HG03064 (cell line): ENCODE data around the gene FGD3.

Experiments
- ATAC-seq: cut with Tn5 transposase; IDR thresholded peaks from one replicate; pipeline ENCODE4 v1.9.1; 2021; ENCODE audit warnings: low read depth; ENCODE audit not compliant: unreplicated experiment

FGD3 gene

DNA sequence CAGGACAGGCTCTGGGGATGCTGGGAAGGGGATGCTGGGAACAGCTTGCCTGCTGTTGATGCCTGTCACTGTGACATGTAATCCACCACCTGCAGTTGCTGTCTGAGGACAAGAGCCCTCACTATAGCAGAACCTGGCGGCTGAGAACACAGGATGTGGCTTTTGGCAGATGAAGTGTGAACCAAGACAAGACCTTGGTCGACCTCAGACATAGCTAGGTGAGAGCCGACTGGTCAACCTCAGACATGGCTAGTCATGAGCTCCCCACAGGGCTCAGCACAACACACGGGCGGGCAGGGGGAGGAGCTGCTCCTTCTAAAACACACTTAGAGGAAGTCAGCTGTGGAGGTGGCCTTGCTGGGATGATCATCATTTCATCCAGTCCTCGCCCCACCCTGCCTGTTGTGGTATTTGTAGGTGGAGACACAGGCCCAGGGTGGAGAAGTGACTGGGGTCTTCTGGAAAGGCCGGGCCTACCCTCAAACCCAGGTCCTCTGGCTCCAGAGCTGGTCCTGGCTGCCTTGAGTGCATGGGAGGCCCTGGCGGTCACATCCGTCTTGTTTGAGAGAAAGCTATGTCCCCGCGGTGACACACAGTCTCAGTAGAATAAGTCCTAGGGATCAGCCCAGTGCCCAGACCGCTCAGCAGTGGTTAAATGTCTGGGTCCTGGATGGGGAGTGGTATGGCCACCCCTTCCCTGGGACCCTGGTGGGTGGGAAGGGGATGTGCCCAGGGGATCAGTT, 117.2 kb downstream of the FGD3 start:
- peak; percentile 79 for ATAC-seq

DNA sequence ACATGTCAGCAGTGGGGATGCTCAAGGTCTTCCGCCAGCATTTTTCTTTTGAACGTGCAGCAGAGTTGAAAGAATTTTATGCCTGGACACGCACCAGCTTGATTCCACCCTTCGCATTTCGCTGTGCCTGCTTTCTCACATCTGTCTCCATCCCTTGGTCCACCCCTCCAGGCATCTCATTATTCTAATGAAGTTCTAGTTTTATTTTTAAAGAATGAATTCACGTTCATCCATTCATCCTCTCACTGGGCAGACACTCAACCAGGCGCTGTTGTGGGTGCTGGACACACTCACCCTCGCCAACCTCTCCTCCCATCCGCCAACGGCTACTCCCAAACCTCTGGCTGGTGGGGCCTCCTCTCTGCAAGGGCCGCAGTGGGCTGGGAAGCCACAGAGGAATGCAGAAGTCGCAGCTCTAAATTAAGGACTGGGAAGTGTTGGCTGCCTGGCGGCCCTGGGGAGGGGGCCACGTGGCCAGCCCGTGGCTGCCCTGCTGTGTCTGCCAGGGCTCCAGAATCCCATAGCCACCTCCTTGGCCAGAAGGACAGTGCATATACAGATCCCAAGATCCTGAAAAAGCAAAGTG, 117.9 kb downstream of the FGD3 start:
- no peak for ATAC-seq

DNA sequence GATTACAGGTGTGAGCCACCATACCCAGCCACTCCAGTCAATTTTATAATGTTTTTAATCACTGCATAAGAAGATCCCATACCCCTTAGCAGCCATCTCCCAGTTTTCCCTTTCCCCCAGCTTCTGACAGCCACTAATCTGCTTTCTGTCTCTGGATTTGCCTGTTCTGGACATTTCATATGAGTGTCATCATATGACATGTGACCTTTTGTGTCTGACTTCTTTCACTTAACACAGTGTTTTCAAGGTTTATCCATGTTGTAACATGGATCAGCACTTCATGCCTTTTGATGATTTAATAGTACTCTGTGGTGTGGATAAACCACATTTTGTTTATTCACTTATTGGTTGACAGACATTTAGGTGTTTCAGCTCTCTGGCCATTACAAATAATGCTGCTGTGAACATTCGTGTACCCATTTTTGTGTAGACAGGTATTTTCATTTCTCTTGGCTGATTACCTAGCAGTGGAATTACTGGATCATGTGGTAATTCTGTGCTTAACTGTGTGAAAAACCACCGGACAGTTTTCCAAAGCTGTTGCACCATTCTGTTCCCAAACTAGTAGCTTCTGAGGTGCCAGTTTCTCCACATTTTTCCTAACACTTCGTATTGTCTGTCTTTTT, 119.8 kb downstream of the FGD3 start:
- ATAC-seq = no peak

DNA sequence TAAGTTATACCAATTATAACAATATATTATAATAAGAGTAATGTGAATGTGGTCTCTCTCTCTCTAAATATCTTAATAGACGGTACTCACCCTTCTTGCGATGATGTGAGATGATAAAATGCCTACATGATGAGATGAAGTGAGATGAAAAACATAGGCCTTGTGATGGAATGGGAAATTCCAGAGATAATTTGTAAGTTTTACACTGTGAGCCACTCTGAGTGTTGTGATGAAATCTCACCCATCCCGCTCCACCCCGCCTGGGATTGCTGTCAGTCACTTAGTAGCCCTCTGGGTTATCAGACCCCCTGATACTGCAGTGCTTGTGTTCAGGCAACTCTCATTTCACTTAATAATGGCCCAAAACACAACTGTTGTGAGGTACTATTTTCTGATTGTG, 121.6 kb downstream of the FGD3 start:
- no peak for ATAC-seq

DNA sequence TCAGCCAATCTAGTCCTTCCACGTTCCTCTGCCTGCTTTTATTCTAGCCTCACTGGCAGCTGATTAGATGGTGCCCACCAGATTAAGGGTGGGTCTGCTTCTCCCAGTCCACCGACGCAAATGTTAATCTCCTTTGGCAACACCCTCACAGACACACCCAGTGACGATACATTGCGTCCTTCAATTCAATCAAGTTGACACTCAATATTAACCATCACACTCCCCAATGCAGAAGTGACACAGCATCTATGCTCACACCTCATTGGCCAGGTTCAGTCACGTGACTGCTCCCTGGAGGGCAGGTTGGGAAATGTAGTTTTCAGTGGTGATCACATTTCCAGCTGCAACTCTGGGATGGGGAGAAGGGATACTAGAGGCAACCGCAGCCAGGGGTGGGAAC, 124.1 kb downstream of the FGD3 start:
- ATAC-seq = no peak

DNA sequence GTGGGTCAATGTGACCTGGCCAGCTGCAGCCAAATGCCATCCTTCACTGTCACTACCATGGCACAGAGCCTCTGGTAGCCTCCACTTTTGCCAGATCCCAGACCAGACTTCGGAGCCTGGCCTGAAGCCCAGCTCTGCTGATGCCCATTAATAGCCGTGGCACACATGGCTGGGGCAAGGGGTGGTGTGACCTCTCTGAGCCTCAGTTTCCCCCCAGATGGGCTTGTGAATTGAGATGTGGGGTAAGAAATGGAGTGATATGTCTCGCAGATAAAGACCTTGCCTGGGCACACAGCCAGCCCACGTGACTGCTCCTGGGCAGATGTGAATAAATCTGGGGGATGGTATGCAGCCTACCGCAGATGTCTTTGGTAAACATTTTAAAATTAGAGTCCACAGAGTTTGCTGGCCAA, 125.1 kb downstream of the FGD3 start:
- no peak for ATAC-seq

DNA sequence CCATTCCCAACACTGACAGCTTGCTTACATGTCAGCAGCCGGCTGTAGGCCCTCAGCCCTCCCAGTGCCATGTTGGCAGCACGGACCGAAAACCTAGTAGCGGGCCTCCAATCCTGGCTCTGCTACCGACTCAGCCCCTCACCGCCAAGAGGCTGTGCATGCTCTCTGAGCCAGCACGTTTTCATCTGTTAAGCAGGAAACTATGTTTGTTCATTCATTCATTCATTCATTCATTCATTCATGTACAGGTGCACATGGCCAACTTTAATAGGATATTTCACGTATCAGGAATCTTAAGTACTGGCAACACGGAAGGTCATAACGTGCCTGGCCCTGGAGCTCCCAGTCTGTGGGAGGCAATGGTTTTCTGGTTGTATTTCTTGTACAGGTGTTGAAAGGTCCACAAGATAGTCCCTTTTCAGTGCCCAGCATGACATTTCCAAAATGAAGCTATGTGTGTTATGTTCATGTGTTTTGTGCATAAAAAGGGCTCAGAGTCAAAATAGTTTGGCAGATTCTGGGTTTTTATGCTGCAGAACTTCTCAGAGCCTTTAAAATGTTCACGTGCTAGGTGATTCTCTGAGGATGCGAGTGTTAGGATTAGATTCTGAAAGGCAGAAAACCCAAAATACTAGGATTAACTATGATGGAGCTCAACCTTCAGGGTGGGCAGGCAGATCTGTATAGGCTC, 128.9 kb downstream of the FGD3 start:
- no peak for ATAC-seq

DNA sequence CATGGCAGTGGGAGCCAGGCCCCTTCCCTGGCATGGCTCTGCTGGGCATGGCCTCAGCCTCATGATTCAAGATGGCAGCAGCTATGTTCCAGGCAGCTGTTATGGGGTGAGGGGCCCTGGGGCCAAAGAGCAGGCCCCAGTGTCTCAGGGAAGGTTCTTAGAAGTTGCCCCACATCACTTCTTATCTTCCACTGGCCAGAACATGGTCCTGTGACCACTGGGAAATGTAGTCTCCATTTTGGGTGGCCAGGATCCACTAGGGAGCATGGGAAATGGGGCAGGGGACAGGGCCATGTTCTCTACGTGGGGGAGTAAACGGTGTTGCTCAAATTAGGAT, 129.4 kb downstream of the FGD3 start:
- ATAC-seq = no peak

DNA sequence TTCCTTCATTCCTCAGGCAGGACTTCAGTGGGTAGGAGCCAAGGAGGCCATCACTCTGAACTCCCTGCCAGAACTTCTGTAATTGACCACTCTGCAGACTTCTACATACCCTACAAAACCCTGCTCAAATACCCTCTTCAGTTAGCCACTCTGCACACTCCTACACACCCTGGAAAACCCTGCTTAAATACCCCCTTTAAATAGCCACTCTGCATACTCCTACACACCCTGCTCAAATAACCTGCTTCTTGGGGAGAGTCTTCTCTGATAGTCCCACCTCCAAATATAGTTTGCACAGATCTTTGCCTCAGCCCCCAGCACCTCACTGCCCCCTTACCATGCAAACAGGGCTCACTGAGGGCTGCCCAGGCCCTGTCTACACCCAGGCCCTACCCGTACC, 130.0 kb downstream of the FGD3 start:
- no peak for ATAC-seq

DNA sequence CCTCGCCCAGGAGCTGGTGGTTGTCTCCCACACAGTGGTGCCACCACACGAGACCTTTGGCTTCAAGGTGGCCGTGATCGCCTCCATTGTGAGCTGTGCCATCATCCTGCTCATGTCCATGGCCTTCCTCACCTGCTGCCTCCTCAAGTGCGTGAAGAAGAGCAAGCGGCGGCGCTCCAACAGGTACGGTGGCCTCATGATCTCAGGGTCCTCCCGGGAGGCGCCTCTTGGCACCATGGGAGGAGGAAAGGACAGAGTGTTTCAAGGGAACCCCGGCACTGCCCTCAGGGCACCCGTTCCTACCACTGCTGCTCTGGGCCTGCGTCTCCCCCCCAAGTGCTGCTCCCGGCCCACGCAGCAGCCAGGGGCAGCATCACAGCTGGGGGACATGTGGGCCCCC, 130.5 kb downstream of the FGD3 start:
- no peak for ATAC-seq

DNA sequence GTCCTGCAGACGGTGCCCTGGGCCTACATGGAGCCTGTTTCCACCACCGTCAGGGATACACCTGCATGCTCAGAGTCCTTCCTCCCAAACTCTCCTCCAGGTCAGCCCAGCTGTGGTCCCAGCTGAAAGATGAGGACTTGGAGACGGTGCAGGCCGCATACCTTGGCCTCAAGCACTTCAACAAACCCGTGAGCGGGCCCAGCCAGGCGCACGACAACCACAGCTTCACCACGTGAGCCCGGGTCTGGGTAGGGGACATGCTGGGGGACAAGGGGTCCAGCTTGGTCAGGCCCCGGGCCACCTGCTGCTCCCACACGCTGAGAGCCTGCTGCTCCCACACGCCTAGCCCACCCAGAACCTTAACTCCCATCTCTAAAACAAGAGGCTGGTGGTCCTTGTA, 132.0 kb downstream of the FGD3 start:
- ATAC-seq = no peak

DNA sequence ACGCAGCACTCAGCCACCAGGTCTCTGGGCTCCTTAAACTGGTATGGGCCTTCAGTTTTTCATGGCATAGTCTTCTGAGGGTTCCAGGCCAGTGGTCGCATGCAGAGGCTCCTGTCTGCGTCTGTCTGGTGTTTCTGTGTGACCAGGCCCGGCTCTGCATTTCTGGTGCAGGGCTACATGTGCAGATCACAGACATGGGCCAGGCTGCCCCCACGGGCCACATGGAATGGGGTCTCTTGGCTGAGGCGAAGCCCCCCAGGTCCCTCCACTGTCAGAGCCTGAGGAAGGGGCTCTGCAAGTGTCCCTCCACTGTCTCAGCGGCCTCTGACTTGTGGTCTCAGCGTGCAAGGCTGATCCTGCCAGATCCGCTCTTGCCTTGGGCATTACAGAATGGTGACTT, 133.1 kb downstream of the FGD3 start:
- ATAC-seq = no peak

DNA sequence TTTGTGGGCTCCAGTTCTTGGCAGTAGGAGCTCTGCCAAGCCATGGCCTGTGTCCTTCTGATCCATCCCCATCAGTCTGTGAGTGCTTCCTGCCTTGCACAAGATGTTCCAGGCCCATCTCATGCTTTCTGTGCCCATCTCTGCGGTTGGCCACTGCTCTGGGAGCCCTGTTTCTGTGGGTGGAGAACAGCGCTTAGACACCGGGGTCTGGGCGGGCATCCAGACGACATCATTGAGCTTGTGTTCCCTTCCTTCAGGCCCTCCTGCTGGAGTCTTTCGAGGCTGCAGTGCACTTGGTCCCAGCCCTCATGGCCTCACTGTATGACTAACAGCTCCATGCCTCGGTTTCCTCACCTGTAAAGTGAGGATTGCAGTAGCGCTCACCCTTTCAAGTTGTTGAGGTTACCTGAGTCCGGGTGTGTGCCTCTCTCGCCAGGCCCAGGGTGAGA, 133.8 kb downstream of the FGD3 start:
- ATAC-seq = no peak

DNA sequence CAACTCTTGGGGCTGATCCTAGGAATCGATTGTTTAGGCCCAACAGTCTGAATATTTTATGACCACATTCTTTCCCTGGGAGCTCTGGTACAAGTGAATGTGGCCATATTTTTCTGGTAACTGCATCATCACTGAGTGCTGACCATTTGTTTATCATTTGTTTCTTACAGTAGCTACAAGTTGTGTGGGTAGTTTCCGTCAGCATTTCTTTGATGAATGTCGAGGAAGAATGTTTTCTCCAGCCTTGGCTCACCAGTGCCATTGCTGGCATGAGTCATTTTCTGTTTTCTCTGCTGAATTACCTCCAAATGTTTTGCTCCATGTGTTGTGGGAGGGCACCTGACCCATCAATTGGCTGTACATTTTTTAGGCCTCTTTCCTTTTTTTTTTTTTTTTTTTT, 134.6 kb downstream of the FGD3 start:
- no peak for ATAC-seq

DNA sequence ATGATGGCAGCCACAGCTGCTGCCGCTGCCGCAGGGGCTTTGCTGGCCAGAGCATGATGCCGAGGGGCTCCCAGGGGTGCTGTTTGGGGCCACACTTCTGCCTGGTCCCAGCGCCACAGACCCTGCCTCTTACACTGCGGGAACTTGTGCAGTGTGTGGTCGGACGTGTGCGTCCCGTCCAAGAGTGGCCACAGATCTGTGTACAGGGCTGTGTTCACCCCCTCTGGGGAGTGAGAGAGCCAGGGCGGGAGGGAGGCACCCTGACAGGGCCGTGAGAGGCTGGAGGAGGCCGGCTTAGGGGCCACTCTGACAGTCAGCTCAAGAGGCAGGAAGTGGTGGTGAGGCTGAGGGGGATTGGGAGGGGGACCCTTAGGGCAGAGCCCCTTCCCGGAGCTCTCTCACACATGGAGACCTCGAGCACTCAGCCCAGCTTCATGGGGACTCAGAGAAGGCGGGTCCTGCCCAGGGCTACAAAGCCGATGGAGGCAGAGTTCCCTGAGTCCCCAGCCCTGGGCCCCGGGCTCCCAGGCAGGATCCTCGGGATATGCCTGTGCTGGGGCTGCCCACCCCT, 135.6 kb downstream of the FGD3 start:
- ATAC-seq = no peak

DNA sequence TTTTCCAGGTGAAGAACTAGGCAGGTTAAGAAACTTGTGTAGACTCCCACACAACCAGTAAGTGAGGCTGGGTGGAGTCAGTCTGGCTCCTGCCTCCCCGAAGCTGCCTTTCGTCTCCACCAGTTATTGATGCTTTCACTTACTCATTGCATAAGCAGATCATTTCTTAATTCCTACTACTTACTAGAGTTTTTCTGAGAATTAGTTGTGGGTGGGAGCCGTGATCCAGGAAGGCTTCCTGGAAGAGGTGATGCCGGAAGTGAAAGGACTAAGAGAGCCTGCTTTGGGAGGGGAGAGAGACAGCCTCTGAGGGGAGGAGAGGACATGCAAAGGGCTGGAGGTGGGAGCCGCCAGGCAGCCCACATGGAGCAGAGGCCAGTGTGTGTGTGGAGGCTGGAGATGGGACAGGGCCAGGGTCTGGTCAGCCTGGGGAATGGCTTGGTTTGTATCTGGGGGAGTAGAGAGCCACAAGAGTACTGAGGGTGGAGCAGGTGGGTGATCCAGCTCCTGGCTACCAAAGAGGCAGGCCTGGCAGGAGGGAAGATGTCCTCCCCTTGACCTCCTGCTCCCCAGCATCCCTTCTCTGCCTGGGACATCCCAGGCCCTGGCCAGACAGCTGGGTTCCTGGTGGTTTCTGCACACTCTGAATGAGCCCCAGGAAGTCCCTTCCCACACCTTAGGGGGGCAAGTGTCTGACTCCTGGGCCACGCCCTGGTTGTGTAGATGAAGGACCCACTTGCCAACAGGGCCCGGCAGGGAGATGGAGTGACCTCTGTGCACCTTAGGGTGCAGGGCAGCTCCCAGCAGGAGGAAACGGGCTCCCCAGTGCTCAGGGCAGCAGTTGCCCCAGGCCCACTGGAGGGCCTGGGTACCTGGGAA, 136.5 kb downstream of the FGD3 start:
- ATAC-seq = no peak

DNA sequence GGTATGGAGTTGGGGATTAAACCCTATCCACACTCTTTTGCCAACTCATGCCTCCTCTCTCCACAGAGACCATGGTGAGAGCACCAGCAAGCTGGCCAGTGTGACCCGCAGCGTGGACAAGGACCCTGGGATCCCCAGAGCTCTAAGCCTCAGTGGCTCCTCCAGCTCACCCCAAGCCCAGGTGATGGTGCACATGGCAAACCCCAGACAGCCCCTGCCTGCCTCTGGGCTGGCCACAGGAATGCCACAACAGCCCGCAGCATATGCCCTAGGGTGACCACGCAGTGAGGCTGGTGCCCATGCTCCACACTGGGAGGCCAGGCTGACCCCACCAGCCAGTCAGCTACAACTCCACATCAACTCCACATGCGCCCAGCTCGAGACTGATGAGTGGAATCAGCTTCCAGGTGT, 137.2 kb downstream of the FGD3 start:
- no peak for ATAC-seq

DNA sequence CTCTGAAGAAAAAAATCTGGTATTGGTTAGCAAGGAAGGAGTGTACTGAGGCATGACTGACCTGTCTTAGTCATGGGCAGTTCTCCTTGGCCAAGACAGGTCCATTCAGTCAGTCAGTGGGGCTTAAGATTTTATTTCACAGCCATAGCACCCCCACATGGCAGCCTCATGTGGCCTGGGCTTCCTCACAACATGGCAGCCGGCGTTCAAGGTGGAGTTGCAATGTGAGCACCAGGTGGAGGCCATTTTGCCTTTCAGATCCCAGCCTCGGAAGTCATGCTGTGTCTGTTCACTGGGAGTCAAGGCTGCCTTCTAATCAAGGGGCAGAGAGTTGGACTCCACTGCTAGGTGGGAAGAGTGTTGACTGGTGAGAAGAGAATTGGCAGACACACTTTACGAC, 138.4 kb downstream of the FGD3 start:
- no peak for ATAC-seq
